ENCODE results near the gene CCR5AS.
"Not testable (repeated sequence)": the region's sequence is repeated elsewhere in the genome, so short reads cannot be mapped to it uniquely, and the experiment has no call there.

Gene CCR5AS

GRCh38 chr3:46429671-46430070 is 22.8 kb upstream of the CCR5AS start:
- no peak for TF ChIP-seq CTCF (IDR thresholded peaks at IDR 0.05; ENCODE audit: borderline replicate concordance, extremely low read depth, insufficient read depth)
- Histone ChIP-seq H3K9ac (ENCODE audit: low read length in 3 of 3) (no peak overlapping the region), H3K4me1 (ENCODE audit: control insufficient read depth in 2 of 3, insufficient read depth in 2 of 3, low read depth in 1 of 3, low read length in 3 of 3) (no peaks in the 10 kb centered on the region), H3K27me3 (ENCODE audit: control insufficient read depth, insufficient read depth, low read length) (no peaks in the 10 kb centered on the region), H3K27ac (ENCODE audit: low read depth in 2 of 2, low read length in 2 of 2) (no peak overlapping the region), H3K36me3 (ENCODE audit: control insufficient read depth in 2 of 3, insufficient read depth in 3 of 3, low read length in 3 of 3) (no peaks in the 10 kb centered on the region), H3K4me3 (ENCODE audit: low read length in 3 of 3) (no peak overlapping the region), H3K9me3 (ENCODE audit: control insufficient read depth in 2 of 3, insufficient read depth in 1 of 3, low read length in 3 of 3) (no peaks in the 10 kb centered on the region)
- DNase-seq (no peak), FAIRE-seq (no peak)
- intact Hi-C loops (cut with DNase I) = no loop called here

- no peak for DNase-seq
- Histone ChIP-seq H3K36me3 (ENCODE audit: control insufficient read depth in 2 of 3, insufficient read depth in 3 of 3, low read length in 3 of 3) (no peaks in the 10 kb centered on the region), H3K4me3 (ENCODE audit: low read length in 3 of 3) (no peak overlapping the region), H3K9ac (ENCODE audit: low read length in 3 of 3) (no peak overlapping the region), H3K4me1 (ENCODE audit: control insufficient read depth in 2 of 3, insufficient read depth in 2 of 3, low read depth in 1 of 3, low read length in 3 of 3) (no peaks in the 10 kb centered on the region), H3K27me3 (ENCODE audit: control insufficient read depth, insufficient read depth, low read length) (no peaks in the 10 kb centered on the region), H3K9me3 (ENCODE audit: control insufficient read depth in 2 of 3, insufficient read depth in 1 of 3, low read length in 3 of 3) (no peaks in the 10 kb centered on the region), H3K27ac (ENCODE audit: low read depth in 2 of 2, low read length in 2 of 2) (no peak overlapping the region)
- intact Hi-C loops (cut with DNase I) = no loop called here
- no peak for FAIRE-seq
- no peak for TF ChIP-seq CTCF (IDR thresholded peaks at IDR 0.05; ENCODE audit: borderline replicate concordance, extremely low read depth, insufficient read depth)
Observed at GRCh38 chr3:46429250-46429649, 22.4 kb upstream of the CCR5AS start.

GRCh38 chr3:46427916-46428833 is 21.3 kb upstream of the CCR5AS start:
- peak in 1 of 5 donors; percentile 19 for DNase-seq
- peaks cover 0 to 2% (median 0%) of the 10 kb centered on the region in 3 donors for H3K4me1 ChIP-seq (ENCODE audit: control insufficient read depth in 2 of 3, insufficient read depth in 2 of 3, low read depth in 1 of 3, low read length in 3 of 3)
- intact Hi-C loops (cut with DNase I) = no loop called here
- no peak for TF ChIP-seq CTCF (IDR thresholded peaks at IDR 0.05; ENCODE audit: borderline replicate concordance, extremely low read depth, insufficient read depth)
- no peak overlapping the region for H3K9ac ChIP-seq (ENCODE audit: low read length in 3 of 3)
- H3K9me3 ChIP-seq (ENCODE audit: control insufficient read depth in 2 of 3, insufficient read depth in 1 of 3, low read length in 3 of 3) = no peaks in the 10 kb centered on the region
- FAIRE-seq = no peak
- no peaks in the 10 kb centered on the region for H3K27me3 ChIP-seq (ENCODE audit: control insufficient read depth, insufficient read depth, low read length)
- H3K36me3 ChIP-seq (ENCODE audit: control insufficient read depth in 2 of 3, insufficient read depth in 3 of 3, low read length in 3 of 3) = no peaks in the 10 kb centered on the region
- H3K27ac ChIP-seq (ENCODE audit: low read depth in 2 of 2, low read length in 2 of 2) = no peak overlapping the region
- no peak overlapping the region for H3K4me3 ChIP-seq (ENCODE audit: low read length in 3 of 3)

GRCh38 chr3:46427404-46427803 is 20.5 kb upstream of the CCR5AS start:
- FAIRE-seq; DNase-seq; H3K36me3 ChIP-seq (ENCODE audit: control insufficient read depth in 2 of 3, insufficient read depth in 3 of 3, low read length in 3 of 3); H3K4me3 ChIP-seq (ENCODE audit: low read length in 3 of 3); intact Hi-C loops (cut with DNase I); H3K9me3 ChIP-seq (ENCODE audit: control insufficient read depth in 2 of 3, insufficient read depth in 1 of 3, low read length in 3 of 3); H3K27ac ChIP-seq (ENCODE audit: low read depth in 2 of 2, low read length in 2 of 2); H3K9ac ChIP-seq (ENCODE audit: low read length in 3 of 3); H3K4me1 ChIP-seq (ENCODE audit: control insufficient read depth in 2 of 3, insufficient read depth in 2 of 3, low read depth in 1 of 3, low read length in 3 of 3); H3K27me3 ChIP-seq (ENCODE audit: control insufficient read depth, insufficient read depth, low read length): not testable (repeated sequence)

- intact Hi-C loops (cut with DNase I); H3K4me3 ChIP-seq (ENCODE audit: low read length in 3 of 3); H3K36me3 ChIP-seq (ENCODE audit: control insufficient read depth in 2 of 3, insufficient read depth in 3 of 3, low read length in 3 of 3); H3K4me1 ChIP-seq (ENCODE audit: control insufficient read depth in 2 of 3, insufficient read depth in 2 of 3, low read depth in 1 of 3, low read length in 3 of 3); H3K9ac ChIP-seq (ENCODE audit: low read length in 3 of 3); DNase-seq; H3K9me3 ChIP-seq (ENCODE audit: control insufficient read depth in 2 of 3, insufficient read depth in 1 of 3, low read length in 3 of 3); H3K27ac ChIP-seq (ENCODE audit: low read depth in 2 of 2, low read length in 2 of 2); H3K27me3 ChIP-seq (ENCODE audit: control insufficient read depth, insufficient read depth, low read length); FAIRE-seq: not testable (repeated sequence)
Observed at GRCh38 chr3:46426476-46426875, 19.6 kb upstream of the CCR5AS start.

Measured in kidney (tissue), 13 donors.